Central memory CD4-positive, alpha-beta T cell (primary cell): ENCODE results near the gene TRIP12.
"Not testable (repeated sequence)": the region's sequence is repeated elsewhere in the genome, so short reads cannot be mapped to it uniquely, and the experiment has no call there.

Source experiments
- DNase-seq: peaks from one replicate; pipeline ENCODE4 v3.0.0; 2022

Gene TRIP12

GRCh38 chr2:229821316-229821715 lies 100.5 kb downstream of the TRIP12 start:
- DNase-seq = no peak

- DNase-seq = no peak
Measured at GRCh38 chr2:229818230-229818629, 103.6 kb downstream of the TRIP12 start.

- DNase-seq = no peak
Measured at GRCh38 chr2:229815858-229816257, 106.0 kb downstream of the TRIP12 start.

- no peak for DNase-seq
Measured at GRCh38 chr2:229815342-229815741, 106.5 kb downstream of the TRIP12 start.

- DNase-seq = no peak
Measured at GRCh38 chr2:229810786-229811185, 111.0 kb downstream of the TRIP12 start.

- no peak for DNase-seq
Measured at GRCh38 chr2:229805559-229805958, 116.2 kb downstream of the TRIP12 start.

GRCh38 chr2:229802785-229803184 lies 119.0 kb downstream of the TRIP12 start:
- DNase-seq = no peak

GRCh38 chr2:229800997-229801754 lies 120.6 kb downstream of the TRIP12 start:
- DNase-seq = peak; percentile 58

GRCh38 chr2:229798446-229799155 lies 123.2 kb downstream of the TRIP12 start:
- DNase-seq = no peak

- no peak for DNase-seq
Measured at GRCh38 chr2:229795058-229795457, 126.8 kb downstream of the TRIP12 start.

- DNase-seq = no peak
Measured at GRCh38 chr2:229794636-229795035, 127.2 kb downstream of the TRIP12 start.

GRCh38 chr2:229786289-229786688 lies 135.5 kb downstream of the TRIP12 start:
- not testable (repeated sequence) for DNase-seq

- no peak for DNase-seq
Measured at GRCh38 chr2:229784791-229785190, 137.0 kb downstream of the TRIP12 start.

GRCh38 chr2:229783108-229783721 lies 138.6 kb downstream of the TRIP12 start:
- DNase-seq = no peak

GRCh38 chr2:229780856-229781773 lies 140.7 kb downstream of the TRIP12 start:
- DNase-seq = peak; percentile 23

- no peak for DNase-seq
Measured at GRCh38 chr2:229779650-229780049, 142.2 kb downstream of the TRIP12 start.

- no peak for DNase-seq
Measured at GRCh38 chr2:229777716-229778115, 144.1 kb downstream of the TRIP12 start.

- DNase-seq = no peak
Measured at GRCh38 chr2:229775614-229776313, 146.0 kb downstream of the TRIP12 start.

GRCh38 chr2:229774237-229774636 lies 147.6 kb downstream of the TRIP12 start:
- DNase-seq = no peak

GRCh38 chr2:229768235-229768634 lies 153.6 kb downstream of the TRIP12 start:
- DNase-seq = no peak

- DNase-seq = no peak
Measured at GRCh38 chr2:229765721-229766120, 156.1 kb downstream of the TRIP12 start.

GRCh38 chr2:229761663-229762062 lies 160.1 kb downstream of the TRIP12 start:
- no peak for DNase-seq
